H9 (cell line): ENCODE data around the gene CLK2. TPM values are rescaled to one million over a fixed set of nuclear protein-coding genes. Genes with fewer than 3 reads are reported as not detected.
A peak's percentile ranks its signal among the peaks of the same experiment; 100 is the strongest.

ENCODE experiments used
- DNase-seq: peaks from one replicate; pipeline ENCODE4 v3.0.0-alpha.2; 2017
- H2AFZ ChIP-seq: one replicate; pipeline ENCODE4 v1.6.1; 2013; ENCODE audit warnings: mild to moderate bottlenecking, low read length, control low read depth, moderate library complexity
- H2AK5ac ChIP-seq: 2 replicates; pipeline ENCODE4 v1.6.1; 2013; ENCODE audit warnings: low read length, control low read depth, mixed read lengths; ENCODE audit not compliant: insufficient read length
- H2BK120ac ChIP-seq: one replicate; pipeline ENCODE4 v1.6.1; 2013; ENCODE audit warnings: low read depth, mild to moderate bottlenecking, low read length, control low read depth, inconsistent platforms; ENCODE audit not compliant: poor library complexity, severe bottlenecking
- H2BK12ac ChIP-seq: 2 replicates; pipeline ENCODE4 v1.6.1; 2013; ENCODE audit warnings: low read length, control low read depth, mixed read lengths, low read depth; ENCODE audit not compliant: insufficient read length
- H2BK15ac ChIP-seq: 2 replicates; pipeline ENCODE4 v1.6.1; 2013; ENCODE audit warnings: low read depth, low read length, control low read depth
- H2BK20ac ChIP-seq: one replicate; pipeline ENCODE4 v1.6.1; 2013; ENCODE audit warnings: low read depth, mild to moderate bottlenecking, low read length, control low read depth, inconsistent platforms; ENCODE audit not compliant: poor library complexity, severe bottlenecking
- H2BK5ac ChIP-seq: 2 replicates; pipeline ENCODE4 v1.6.1; 2013; ENCODE audit warnings: low read length, control low read depth, mixed read lengths; ENCODE audit not compliant: insufficient read length
- H3K14ac ChIP-seq: 2 replicates; pipeline ENCODE4 v1.6.1; 2013; ENCODE audit warnings: low read length, control low read depth; ENCODE audit not compliant: insufficient read depth
- H3K18ac ChIP-seq: 2 replicates; pipeline ENCODE4 v1.6.1; 2013; ENCODE audit warnings: low read depth, mild to moderate bottlenecking, mixed read lengths, low read length, control low read depth; ENCODE audit not compliant: insufficient read length
- H3K23ac ChIP-seq: 2 replicates; pipeline ENCODE4 v1.6.1; 2013; ENCODE audit warnings: low read length, control low read depth, mixed read lengths, low read depth; ENCODE audit not compliant: insufficient read length
- H3K23me2 ChIP-seq: 2 replicates; pipeline ENCODE4 v1.6.1; 2013; ENCODE audit warnings: low read depth, mild to moderate bottlenecking, mixed read lengths, low read length, control low read depth; ENCODE audit not compliant: insufficient read length, poor library complexity, severe bottlenecking
- H3K27ac ChIP-seq: 2 replicates; pipeline ENCODE4 v1.5.1; 2013; ENCODE audit warnings: low read length, control low read depth, mixed read lengths, low read depth; ENCODE audit not compliant: insufficient read length
- H3K27me3 ChIP-seq: 2 replicates; pipeline ENCODE4 v1.6.1; 2013; ENCODE audit warnings: low read length, control low read depth, inconsistent platforms; ENCODE audit not compliant: insufficient read depth
- H3K4ac ChIP-seq: 2 replicates; pipeline ENCODE4 v1.6.1; 2013; ENCODE audit warnings: low read depth, mild to moderate bottlenecking, control low read depth, inconsistent platforms, low read length, moderate library complexity
- H3K4me1 ChIP-seq: 2 replicates; pipeline ENCODE4 v1.6.1; 2013; ENCODE audit warnings: low read length, control low read depth, inconsistent platforms; ENCODE audit not compliant: insufficient read depth
- H3K4me2 ChIP-seq: 2 replicates; pipeline ENCODE4 v1.6.1; 2013; ENCODE audit warnings: low read length, control low read depth, mixed read lengths; ENCODE audit not compliant: insufficient read length, insufficient read depth
- H3K56ac ChIP-seq: 2 replicates; pipeline ENCODE4 v1.6.1; 2013; ENCODE audit warnings: low read depth, mild to moderate bottlenecking, mixed read lengths, low read length, control low read depth; ENCODE audit not compliant: insufficient read length
- H3K79me1 ChIP-seq: 2 replicates; pipeline ENCODE4 v1.6.1; 2013; ENCODE audit warnings: low read depth, mild to moderate bottlenecking, moderate library complexity, low read length, control low read depth, inconsistent platforms; ENCODE audit not compliant: insufficient read depth, poor library complexity, severe bottlenecking
- H3K79me2 ChIP-seq: 2 replicates; pipeline ENCODE4 v1.6.1; 2013; ENCODE audit warnings: low read length, control low read depth, inconsistent platforms; ENCODE audit not compliant: insufficient read depth
- H3K9ac ChIP-seq: 2 replicates; pipeline ENCODE4 v1.6.1; 2013; ENCODE audit warnings: low read length, control low read depth, mixed read lengths; ENCODE audit not compliant: insufficient read length; ENCODE audit errors: extremely low read depth
- H3K9me3 ChIP-seq: one replicate; pipeline ENCODE4 v1.6.1; 2013; ENCODE audit warnings: low read depth, low read length, inconsistent platforms; ENCODE audit not compliant: control insufficient read depth
- H3T11ph ChIP-seq: one replicate; pipeline ENCODE4 v1.6.1; 2013; ENCODE audit warnings: mild to moderate bottlenecking, low read length, control low read depth, inconsistent platforms
- H4K20me1 ChIP-seq: one replicate; pipeline ENCODE4 v1.6.1; 2013; ENCODE audit not compliant: control insufficient read depth, insufficient read length, insufficient read depth
- H4K5ac ChIP-seq: 2 replicates; pipeline ENCODE4 v1.6.1; 2013; ENCODE audit warnings: low read depth, mild to moderate bottlenecking, mixed read lengths, low read length, control low read depth; ENCODE audit not compliant: insufficient read length
- H4K8ac ChIP-seq: replicated peaks from 2 replicates; pipeline ENCODE4 v1.6.1; 2013; ENCODE audit warnings: low read length, control low read depth, mixed read lengths, low read depth; ENCODE audit not compliant: insufficient read length
- H4K91ac ChIP-seq: 2 replicates; pipeline ENCODE4 v1.6.1; 2013; ENCODE audit warnings: low read depth, mild to moderate bottlenecking, moderate library complexity, mixed read lengths, low read length, control low read depth; ENCODE audit not compliant: insufficient read length
- H3K27ac Mint-ChIP-seq, 3 experiments: 2 replicates in 2 of 3; 3 replicates in 1 of 3; pipeline ENCODE4 v1.8.0; 2020 to 2021; ENCODE audit warnings: mixed read lengths in 3 of 3, mild to moderate bottlenecking in 1 of 3, moderate library complexity in 1 of 3
- H3K27me3 Mint-ChIP-seq: 2 replicates; pipeline ENCODE4 v1.8.0; 2021; ENCODE audit warnings: low read depth, mild to moderate bottlenecking, moderate library complexity, mixed read lengths
- H3K36me3 Mint-ChIP-seq, 3 experiments: 2 replicates in 2 of 3; 3 replicates in 1 of 3; pipeline ENCODE4 v1.8.0; 2020 to 2021; ENCODE audit warnings: low read depth in 3 of 3, mixed read lengths in 3 of 3; ENCODE audit not compliant: insufficient read depth in 1 of 3
- H3K4me1 Mint-ChIP-seq, 2 experiments: 2 replicates each; pipeline ENCODE4 v1.8.0; 2020; ENCODE audit warnings: mixed read lengths in 2 of 2
- H3K4me3 Mint-ChIP-seq, 2 experiments: 2 replicates in 1 of 2; 3 replicates in 1 of 2; pipeline ENCODE4 v1.8.0; 2020 to 2021; ENCODE audit warnings: mild to moderate bottlenecking in 2 of 2, mixed read lengths in 2 of 2, moderate library complexity in 1 of 2
- H3K9me3 Mint-ChIP-seq, 2 experiments: 2 replicates in 1 of 2; 3 replicates in 1 of 2; pipeline ENCODE4 v1.8.0; 2020; ENCODE audit warnings: mild to moderate bottlenecking in 2 of 2, mixed read lengths in 2 of 2, moderate library complexity in 1 of 2
- WGBS: extraction: QIAGEN DNeasy Blood & Tissue Kit; methylation state at CpG from one replicate; pipeline ENCODE4 v1.1.7; 2013; ENCODE audit warnings: missing lambda C conversion rate, low lambda C conversion rate, mixed read lengths; ENCODE audit not compliant: insufficient read length; ENCODE audit errors: extremely low coverage; 5-methylcytosine and 5-hydroxymethylcytosine counted together
- total RNA-seq: library from RNA; stranded (reverse); gene quantifications from 2 replicates; pipeline ENCODE4 v1.2.1, GENCODE V29; 2021
- TF ChIP-seq, protein P1 (sequence below): fragments of 200-600 bp; sonication (generic); conservative IDR thresholded peaks from 3 replicates; pipeline ENCODE4 v1.8.0; 2021; ENCODE audit warnings: antibody characterized with exemption, mild to moderate bottlenecking

The CLK2 gene
- total RNA-seq, 1 experiment from 2014 or later, result 77.5 TPM

DNA sequence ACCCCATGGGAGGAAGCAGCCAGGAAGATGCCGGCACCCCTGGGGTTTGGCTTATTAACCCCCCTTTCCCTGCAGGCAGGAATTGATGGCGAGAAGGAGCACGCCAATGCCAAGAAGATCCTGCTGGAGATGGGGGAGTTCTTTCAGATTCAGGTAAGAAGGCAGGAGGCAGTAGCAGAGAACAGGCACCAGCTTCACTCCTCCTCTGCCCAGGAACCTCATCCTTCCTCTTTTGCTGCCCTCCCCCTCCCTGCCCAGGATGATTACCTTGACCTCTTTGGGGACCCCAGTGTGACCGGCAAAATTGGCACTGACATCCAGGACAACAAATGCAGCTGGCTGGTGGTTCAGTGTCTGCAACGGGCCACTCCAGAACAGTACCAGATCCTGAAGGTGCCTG, 46.2 kb upstream of the CLK2 start:
- H3K4ac ChIP-seq, result no peak overlapping the region
- H4K20me1 ChIP-seq, result no peaks in the 10 kb centered on the region
- H3K79me2 ChIP-seq, result no peaks in the 10 kb centered on the region
- no peaks in the 10 kb centered on the region for H3K79me1 ChIP-seq
- H3T11ph ChIP-seq, result no peak overlapping the region
- H2AK5ac ChIP-seq, result no peak overlapping the region
- no peak overlapping the region for H4K91ac ChIP-seq
- Mint-ChIP-seq H3K27ac (peak overlapping the region in 1 of 3 experiments; percentile 70; a peak in 2 of 7 replicates), H3K4me3 (peak overlapping the region in 1 of 2 experiments; percentile 86; a peak in 1 of 5 replicates), H3K9me3 (no peaks in the 10 kb centered on the region), H3K36me3 (peaks cover 20 to 28% (median 26%) of the 10 kb centered on the region in 3 experiments; a peak in 6 of 7 replicates), H3K27me3 (no peaks in the 10 kb centered on the region; the same call in 1 of the 2 replicates), H3K4me1 (peaks cover 31 to 33% of the 10 kb centered on the region in 2 experiments)
- H3K27ac ChIP-seq, result no peak overlapping the region
- no peak overlapping the region for H2BK20ac ChIP-seq
- no peak overlapping the region for H2BK12ac ChIP-seq
- H4K5ac ChIP-seq, result no peak overlapping the region
- H2BK120ac ChIP-seq, result no peak overlapping the region
- no peak overlapping the region for H2BK5ac ChIP-seq
- H3K56ac ChIP-seq, result no peak overlapping the region
- no peaks in the 10 kb centered on the region for H3K9me3 ChIP-seq
- no peak overlapping the region for H3K18ac ChIP-seq
- WGBS, result no CpG with 5 or more reads among the region's 5 CpGs
- no peak overlapping the region for H2BK15ac ChIP-seq
- H2AFZ ChIP-seq, result no peak overlapping the region
- H3K23me2 ChIP-seq, result peaks cover 26% of the 10 kb centered on the region
- H3K23ac ChIP-seq, result no peak overlapping the region
- H3K4me1 ChIP-seq, result peaks cover 2% of the 10 kb centered on the region; the same call in 1 of the 2 replicates
- H3K14ac ChIP-seq, result no peak overlapping the region
- no peak for DNase-seq
- TF ChIP-seq, protein P1, sequence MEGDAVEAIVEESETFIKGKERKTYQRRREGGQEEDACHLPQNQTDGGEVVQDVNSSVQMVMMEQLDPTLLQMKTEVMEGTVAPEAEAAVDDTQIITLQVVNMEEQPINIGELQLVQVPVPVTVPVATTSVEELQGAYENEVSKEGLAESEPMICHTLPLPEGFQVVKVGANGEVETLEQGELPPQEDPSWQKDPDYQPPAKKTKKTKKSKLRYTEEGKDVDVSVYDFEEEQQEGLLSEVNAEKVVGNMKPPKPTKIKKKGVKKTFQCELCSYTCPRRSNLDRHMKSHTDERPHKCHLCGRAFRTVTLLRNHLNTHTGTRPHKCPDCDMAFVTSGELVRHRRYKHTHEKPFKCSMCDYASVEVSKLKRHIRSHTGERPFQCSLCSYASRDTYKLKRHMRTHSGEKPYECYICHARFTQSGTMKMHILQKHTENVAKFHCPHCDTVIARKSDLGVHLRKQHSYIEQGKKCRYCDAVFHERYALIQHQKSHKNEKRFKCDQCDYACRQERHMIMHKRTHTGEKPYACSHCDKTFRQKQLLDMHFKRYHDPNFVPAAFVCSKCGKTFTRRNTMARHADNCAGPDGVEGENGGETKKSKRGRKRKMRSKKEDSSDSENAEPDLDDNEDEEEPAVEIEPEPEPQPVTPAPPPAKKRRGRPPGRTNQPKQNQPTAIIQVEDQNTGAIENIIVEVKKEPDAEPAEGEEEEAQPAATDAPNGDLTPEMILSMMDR, result no peak
- no peaks in the 10 kb centered on the region for H3K27me3 ChIP-seq
- H3K9ac ChIP-seq, result no peak overlapping the region
- no peak overlapping the region for H4K8ac ChIP-seq
- H3K4me2 ChIP-seq, result no peak overlapping the region
